SK-N-MC (cell line): ENCODE data around the gene FBXO38.

Source experiments
- EZH2 ChIP-seq: fragments of 200-600 bp; sonication (generic); IDR thresholded peaks from one replicate; pipeline ENCODE4 v1.6.1; 2017; ENCODE audit warnings: antibody characterized with exemption
- FOXP2 ChIP-seq: optimal IDR thresholded peaks from 2 replicates; pipeline ENCODE3; 2011; ENCODE audit warnings: mild to moderate bottlenecking, moderate library complexity; ENCODE audit not compliant: insufficient read depth; ENCODE audit errors: extremely low read length, control extremely low read depth
- POLR2AphosphoS5 ChIP-seq: IDR thresholded peaks from 2 replicates; pipeline ENCODE4 v1.6.1; 2012; ENCODE audit warnings: mild to moderate bottlenecking, low read depth, low read length, borderline replicate concordance

DNA sequence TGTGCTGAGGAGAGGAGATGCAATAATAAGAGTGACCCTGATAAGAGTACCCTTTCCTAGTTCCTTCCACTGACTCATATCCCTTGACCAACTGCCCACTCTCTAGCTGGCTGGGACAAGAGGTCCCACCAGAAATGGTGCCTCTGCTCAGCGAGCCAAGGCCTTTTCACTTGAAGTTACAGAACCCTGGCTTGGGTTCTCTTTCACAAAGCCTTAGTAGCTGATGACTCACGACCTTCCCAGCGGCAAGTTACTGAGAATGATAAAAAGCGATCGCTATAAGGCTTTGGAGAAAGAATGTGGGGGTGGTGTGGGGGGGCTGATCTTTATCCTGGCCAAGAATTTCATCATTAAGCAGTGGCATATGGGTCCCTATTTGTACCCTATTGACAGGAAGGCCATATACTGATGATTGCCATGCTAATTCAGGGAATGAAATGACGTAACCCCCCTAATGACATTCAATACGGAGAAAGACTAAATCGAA, 90.3 kb downstream of the FBXO38 start:
- TF ChIP-seq POLR2AphosphoS5: no peak
- no peak for TF ChIP-seq EZH2
- TF ChIP-seq FOXP2: no peak
